ENCODE data around the gene PLEKHG7.

DNA sequence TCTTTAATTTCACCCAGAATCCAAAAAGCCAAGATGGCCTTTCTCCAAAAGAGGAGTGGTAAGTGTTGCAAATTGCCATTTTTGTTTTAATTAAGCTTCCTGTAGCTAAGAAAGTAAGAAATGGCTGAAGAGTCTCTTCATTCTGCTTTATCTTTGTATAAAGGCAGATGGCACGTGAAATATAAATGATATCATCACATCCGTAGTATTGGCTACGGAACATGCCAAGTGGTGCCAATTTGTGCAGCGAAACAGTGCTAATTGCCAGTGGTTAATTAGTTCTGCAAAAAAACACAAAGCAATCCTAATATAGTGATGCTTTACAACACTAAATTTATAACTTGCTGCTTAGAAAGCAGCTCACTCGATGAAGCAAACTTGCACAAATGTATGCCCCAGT, 29.4 kb downstream of the PLEKHG7 start:
- TF ChIP-seq, protein P1, sequence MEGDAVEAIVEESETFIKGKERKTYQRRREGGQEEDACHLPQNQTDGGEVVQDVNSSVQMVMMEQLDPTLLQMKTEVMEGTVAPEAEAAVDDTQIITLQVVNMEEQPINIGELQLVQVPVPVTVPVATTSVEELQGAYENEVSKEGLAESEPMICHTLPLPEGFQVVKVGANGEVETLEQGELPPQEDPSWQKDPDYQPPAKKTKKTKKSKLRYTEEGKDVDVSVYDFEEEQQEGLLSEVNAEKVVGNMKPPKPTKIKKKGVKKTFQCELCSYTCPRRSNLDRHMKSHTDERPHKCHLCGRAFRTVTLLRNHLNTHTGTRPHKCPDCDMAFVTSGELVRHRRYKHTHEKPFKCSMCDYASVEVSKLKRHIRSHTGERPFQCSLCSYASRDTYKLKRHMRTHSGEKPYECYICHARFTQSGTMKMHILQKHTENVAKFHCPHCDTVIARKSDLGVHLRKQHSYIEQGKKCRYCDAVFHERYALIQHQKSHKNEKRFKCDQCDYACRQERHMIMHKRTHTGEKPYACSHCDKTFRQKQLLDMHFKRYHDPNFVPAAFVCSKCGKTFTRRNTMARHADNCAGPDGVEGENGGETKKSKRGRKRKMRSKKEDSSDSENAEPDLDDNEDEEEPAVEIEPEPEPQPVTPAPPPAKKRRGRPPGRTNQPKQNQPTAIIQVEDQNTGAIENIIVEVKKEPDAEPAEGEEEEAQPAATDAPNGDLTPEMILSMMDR (conservative IDR thresholded peaks at IDR 0.05; ENCODE audit: low read depth, low read length), result no peak
- TF ChIP-seq EZH2 (IDR thresholded peaks at IDR 0.05; ENCODE audit: low read length, unreplicated experiment), result no peak

Data from PC-3 (cell line).